Fibroblast of mammary gland (primary cell): Measurements from ENCODE around the gene EPHA4.

ENCODE experiments used
- DNase-seq: peaks from one replicate; pipeline ENCODE4 v3.0.0-alpha.2; 2010; ENCODE audit warnings: low read depth
- H3K4me3 ChIP-seq: 2 replicates; pipeline ENCODE4 v1.5.1; 2011; ENCODE audit warnings: low read depth, mild to moderate bottlenecking, low read length, moderate library complexity; ENCODE audit not compliant: control insufficient read depth
- CTCF ChIP-seq: conservative IDR thresholded peaks from 2 replicates; pipeline ENCODE4 v1.5.1; 2011; ENCODE audit warnings: low read depth, low read length, inconsistent platforms; ENCODE audit not compliant: control insufficient read depth, insufficient read depth

The EPHA4 gene

GRCh38 chr2:221372159-221372884, 199.8 kb downstream of the EPHA4 start:
- TF ChIP-seq CTCF: peak; percentile 19
- no peak for DNase-seq
- no peak overlapping the region for H3K4me3 ChIP-seq

- no peak for TF ChIP-seq CTCF
- no peak overlapping the region for H3K4me3 ChIP-seq
- DNase-seq: no peak
Measured at GRCh38 chr2:221371347-221371746, 200.8 kb downstream of the EPHA4 start.

GRCh38 chr2:221370857-221371211, 201.3 kb downstream of the EPHA4 start:
- DNase-seq: no peak
- TF ChIP-seq CTCF: no peak
- H3K4me3 ChIP-seq: no peak overlapping the region

- TF ChIP-seq CTCF: no peak
- H3K4me3 ChIP-seq: no peak overlapping the region
- DNase-seq: no peak
Measured at GRCh38 chr2:221370076-221370856, 201.8 kb downstream of the EPHA4 start.
